GM18867 (cell line): ENCODE measurements around the gene SIRT7.

Experiments used
- ATAC-seq: cut with Tn5 transposase; IDR thresholded peaks from one replicate; pipeline ENCODE4 v1.9.1; 2021; ENCODE audit warnings: mild to moderate bottlenecking, moderate library complexity; ENCODE audit not compliant: unreplicated experiment

SIRT7 gene, protein sequence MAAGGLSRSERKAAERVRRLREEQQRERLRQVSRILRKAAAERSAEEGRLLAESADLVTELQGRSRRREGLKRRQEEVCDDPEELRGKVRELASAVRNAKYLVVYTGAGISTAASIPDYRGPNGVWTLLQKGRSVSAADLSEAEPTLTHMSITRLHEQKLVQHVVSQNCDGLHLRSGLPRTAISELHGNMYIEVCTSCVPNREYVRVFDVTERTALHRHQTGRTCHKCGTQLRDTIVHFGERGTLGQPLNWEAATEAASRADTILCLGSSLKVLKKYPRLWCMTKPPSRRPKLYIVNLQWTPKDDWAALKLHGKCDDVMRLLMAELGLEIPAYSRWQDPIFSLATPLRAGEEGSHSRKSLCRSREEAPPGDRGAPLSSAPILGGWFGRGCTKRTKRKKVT

DNA sequence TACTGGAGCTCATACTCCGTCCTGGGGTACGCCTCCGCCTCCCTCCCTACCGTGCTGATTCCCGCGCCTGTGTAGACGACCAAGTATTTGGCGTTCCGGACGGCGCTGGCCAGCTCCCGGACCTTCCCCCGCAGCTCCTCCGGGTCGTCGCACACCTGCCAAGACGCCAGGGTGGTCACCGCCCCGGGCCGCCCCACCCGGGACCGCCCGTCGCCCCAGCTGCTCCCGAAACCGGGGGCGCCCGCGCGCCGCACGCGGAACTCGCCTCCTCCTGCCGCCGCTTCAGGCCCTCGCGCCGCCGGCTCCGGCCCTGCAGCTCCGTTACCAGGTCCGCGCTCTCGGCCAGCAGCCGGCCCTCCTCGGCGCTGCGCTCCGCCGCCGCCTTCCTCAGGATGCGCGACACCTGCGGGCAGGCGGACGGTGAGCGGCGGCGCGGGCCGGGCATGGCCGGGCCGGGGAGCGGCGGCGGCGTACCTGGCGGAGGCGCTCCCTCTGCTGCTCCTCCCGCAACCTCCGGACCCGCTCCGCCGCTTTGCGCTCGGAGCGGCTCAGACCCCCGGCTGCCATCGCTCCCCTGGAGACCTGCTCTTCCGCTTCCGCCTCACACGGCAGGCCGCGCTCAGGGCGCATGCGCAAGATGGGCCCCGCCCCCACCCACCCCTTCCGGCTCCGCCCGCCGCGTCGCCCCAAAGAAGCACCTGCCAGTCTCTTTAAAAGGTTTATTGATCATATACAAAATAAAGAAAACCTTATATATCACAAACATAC, at the start of gene SIRT7:
SIRT7 (minus strand) TSS at position 612 of the 768 bp plus-strand sequence; CDS start at position 567, 45 bp downstream.
- peak; percentile 53 for ATAC-seq

DNA sequence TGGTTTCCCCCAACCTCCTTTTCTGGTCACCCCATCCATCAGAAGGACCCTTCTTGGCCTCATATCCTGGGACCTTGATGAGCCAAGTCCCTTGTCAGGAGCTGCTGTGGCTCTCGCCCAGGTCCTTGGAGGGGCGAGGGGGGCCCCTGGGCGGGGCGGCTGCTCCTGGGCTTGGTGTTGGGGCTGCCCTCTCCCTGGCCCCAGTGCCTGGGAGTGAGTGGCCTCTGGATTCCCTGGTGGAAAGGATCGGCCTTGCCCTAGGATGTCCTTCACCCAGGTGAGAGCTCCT, 49.2 kb upstream of the SIRT7 start:
- ATAC-seq: no peak

DNA sequence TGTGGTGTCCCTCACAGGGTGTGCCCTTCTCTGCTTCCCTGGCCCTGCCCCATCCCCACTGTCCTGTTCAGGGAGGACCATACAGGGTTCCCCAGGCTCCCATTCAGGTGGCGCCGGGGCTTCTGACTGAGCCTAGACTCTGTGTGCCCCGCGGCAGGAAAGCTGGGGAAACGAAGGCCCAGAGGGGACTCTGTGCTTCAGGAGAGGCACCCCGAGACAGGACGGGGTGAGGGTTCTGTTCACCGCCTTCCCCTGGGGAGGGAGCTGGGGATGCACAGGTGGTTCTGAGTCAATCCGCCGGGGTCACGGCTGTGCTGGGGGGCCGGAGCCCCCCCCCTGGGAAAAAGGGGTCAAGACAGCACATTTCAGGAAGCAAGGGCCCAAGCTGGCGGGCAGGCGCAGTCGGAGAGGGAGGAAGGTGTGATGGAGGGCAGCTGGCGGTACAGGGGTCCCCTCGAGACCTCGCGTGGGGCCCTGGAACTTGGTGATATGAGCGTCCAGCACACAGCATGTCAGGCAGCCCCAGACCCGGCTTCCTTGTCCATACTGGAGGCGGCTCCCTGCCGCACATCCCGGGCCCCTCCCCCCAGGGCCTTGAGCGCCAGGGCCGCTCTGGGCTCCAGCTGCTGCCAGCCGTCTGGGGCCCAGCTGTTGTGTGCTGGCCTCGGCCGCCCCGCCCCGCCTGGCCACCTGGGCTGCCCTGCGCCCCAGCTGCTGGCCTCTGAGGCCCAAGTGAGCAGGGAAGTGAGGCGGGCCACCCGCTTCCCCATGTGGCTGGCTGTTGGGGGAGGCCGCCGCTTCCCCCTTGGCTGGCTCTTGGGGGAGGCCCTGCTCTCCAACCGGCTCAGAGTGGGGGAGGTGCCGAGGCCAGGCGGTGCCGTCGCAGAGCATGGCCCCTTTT, 48.6 kb upstream of the SIRT7 start:
- ATAC-seq: no peak

DNA sequence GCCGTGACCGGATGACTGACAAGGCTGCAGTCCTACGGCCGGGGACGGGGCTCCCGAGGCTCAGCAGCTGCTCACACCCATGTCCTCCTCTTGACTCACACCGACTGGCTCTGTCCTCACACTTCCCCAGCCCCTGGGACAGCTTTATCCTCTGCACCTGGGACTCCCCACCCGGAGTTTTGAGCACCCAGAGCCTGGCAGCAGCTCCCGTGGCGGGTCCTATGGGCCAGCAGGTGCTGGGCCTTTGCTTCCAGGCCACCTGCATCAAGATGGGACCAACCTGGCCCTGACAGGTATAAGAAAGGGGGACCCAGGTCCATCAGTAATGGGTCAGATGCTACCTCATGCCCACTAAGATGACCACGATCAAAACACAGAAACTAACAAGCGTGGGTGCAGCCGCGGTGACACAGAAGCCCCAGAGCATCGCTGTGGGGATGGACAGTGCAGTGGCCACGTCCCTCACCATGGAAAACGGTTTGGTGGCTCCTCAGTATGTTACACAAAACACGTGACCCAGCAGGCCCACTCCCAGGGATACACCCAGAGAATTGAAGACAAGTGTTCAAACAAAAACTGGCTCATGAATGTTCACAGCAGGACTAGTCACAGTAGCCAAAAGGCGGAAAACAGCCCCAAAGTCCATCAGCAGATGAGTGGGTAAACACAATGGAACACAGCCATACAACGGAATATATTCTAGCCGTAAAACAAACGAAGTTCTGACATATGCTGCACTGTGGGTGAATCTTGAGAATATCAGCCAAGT, 46.3 kb upstream of the SIRT7 start:
- ATAC-seq: no peak

DNA sequence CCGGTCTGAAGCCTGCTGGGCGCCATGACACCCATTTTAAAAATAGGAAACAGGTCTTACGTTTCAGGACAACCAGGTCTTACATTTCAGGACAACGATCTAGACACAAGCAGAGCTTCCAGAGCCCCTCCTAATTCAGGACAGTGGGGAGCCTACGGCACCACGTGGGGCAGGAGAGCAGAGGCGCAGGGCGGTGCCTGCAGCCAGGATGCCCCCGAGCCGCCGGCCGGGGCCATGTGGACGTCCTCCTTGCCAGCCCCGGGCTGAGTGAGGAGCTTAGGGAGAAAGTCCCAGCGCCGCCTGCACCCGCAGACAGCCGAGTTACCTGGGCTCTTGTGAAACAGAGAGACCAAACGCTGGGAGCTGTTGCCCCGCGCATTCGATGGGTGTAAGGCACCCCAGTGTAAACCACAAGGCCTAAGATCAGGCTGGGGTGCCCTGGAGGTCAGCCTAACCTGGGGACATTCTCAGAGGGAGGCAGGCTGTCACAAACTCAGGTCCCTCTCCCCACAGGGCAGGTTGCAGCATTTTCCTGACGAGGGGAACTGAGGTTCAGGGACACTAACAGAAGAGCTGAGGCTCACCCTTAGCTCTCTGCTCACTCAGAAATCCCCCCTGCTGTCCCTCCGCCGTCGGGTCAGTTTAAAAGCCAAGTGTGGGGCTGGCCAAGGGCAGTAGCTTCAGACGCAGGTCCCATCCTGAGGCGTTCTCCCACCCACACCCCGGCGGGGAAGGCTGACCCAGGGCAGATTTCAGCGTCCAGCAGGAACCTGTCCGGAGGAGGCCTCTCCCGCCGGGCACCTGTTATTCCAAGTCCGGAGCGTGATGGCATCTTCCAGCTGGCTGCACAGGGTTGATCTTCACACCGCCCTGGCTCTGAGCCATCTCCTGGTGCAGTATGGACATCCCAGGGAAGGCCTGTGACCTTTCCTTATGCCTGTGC, 44.8 kb upstream of the SIRT7 start:
- no peak for ATAC-seq

DNA sequence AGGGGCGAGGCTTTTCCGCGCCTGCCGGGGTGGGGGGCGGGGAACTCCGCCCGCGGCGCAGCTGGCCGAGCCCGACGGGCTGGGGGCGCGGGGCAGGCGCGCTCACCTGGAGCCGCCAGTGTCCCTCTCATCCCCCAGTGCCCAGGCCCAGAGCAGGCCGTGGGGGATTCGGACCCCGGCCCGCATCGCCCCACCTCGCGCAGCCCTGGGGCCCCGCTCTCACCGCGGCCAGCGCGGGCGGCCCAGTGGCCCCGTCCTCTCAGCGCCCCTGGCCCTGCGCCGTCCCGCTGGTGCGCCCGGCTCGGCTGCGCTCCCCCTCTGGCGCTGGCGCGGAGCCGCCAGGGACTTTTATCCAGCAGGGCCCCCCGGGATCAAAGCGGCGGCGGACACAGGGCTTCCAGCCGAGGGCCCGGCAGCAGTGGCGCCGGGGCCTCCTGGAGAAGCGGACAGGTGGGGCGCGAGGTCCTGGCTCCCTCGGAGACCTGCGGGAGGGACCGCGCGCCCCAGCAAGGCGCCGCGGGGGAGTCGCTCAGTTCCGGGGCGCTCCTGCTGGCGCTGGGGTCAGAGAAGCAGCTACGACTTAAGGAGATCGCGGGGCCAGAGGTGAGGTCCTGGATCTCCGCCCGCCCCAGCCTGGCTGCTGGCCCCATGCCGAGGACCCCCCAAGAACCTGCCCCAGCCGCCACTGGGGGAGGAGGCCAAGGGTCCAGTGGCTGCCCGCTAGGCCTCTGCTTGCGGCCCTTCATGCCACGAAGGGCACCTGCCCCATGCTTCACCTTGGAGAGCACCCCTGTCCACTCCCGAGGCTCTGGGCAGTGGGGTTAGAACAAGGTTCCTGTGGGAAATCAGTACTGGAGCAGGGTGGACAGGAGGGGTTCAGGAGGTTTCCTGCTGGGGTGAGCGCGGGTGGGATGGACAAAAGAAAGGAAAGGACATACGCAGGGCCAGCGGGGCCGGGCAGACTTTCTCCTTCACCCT, 43.8 kb upstream of the SIRT7 start:
- no peak for ATAC-seq

DNA sequence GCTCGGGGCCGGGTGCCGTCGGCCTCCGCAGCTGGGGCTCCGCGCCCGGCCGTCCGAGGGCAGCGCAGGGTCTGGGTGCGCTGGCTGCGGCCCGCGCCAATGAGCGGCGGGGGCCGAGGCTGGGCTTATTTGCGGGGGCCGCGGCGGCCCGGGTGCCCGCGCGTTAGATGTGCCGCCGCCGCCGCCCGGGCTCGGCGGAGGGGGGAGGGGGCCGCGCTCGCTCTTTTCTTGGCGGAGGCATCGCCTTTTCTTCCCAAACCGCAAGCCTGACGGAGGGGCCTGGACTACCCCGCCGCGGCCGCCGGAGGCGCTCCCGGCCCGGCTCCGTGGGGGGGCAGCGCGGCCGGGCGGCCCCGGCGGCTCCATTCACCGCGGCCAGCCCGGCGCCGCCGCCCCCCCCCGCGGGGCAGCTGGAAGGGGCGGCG, 43.1 kb upstream of the SIRT7 start, which contains the start of gene NOTUM:
NOTUM (minus strand) TSS at position 101 of the 425 bp plus-strand sequence. CDS start 278 bp downstream, outside the sequence.
- ATAC-seq: no peak

DNA sequence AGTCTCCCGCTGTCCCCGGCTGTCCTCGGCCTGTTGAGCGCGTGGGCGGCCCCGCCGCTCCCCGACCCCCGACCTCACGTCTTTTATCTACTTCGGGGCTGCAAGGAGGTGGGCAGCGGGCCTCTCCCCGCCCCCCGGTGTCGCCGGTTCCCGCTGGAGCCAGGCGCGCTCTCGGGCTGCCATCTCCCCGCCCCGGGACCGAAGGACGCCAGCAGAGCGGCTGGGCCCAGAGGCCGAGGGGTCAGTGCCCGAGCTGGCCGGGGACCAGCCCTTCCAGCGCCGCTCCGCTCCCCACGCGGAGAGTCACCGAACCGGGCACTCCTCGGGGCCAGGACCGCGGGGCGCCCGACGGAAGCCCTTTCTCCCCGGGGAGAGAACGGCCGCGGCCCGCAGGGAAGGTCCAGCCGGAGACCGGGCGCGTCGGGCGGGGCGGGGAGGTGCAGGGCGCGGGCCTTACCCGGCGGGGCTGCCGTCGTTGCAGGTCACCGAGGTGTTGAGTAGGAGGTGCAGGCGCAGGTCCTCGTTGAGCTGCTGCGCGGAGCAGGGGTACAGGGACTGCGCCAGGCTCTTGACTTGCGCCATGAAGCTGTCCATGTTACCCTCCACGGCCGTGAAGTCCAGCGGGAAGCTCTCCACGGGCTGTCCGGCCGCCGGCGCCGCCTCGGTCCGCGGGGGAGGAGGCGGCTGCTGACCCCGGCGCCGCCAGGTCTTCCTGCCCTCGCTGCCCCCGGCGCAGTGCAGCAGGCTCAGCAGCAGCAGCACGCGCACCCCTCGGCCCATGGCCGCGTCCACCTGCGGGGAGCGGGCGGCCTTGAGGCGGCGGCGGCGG, 42.4 kb upstream of the SIRT7 start:
- ATAC-seq: no peak

DNA sequence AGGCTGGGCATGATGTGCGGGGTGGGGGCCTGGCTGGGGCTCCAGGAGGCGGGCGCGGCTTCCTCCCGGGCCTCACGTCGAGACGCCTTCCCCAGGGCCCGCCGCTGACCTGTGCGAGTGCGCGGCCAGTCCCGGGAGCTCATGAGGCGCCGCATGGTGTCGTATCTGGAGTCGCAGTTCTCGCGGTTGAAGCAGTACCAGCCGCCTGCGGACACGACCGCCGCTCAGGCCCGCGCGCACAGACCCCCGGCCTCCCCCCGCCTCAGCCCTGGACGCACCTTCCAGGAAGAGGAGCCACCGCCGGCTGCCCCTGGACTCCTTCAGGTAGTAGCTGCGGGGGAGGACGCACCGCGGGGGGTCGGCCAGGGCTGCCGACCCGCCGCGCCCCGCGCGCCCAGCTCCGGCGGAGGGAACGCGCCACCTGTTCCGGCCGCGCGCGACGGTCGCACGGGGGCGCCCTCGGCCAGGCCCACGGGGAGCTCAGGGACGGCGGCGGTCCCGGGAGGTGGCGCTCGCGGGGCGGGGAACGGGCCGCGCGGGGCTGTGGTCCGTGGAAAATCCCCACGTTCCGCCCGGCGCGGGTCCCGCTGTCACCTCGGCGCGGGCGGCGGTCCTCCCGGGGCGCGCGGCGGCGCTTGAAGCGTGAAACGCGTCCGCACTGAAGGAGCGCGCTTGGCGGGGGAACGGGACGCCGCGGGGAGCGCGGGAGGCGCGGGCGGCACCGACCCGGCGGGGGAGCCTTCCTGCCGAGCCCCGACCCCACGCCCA, 41.6 kb upstream of the SIRT7 start:
- peak; percentile 40 for ATAC-seq

DNA sequence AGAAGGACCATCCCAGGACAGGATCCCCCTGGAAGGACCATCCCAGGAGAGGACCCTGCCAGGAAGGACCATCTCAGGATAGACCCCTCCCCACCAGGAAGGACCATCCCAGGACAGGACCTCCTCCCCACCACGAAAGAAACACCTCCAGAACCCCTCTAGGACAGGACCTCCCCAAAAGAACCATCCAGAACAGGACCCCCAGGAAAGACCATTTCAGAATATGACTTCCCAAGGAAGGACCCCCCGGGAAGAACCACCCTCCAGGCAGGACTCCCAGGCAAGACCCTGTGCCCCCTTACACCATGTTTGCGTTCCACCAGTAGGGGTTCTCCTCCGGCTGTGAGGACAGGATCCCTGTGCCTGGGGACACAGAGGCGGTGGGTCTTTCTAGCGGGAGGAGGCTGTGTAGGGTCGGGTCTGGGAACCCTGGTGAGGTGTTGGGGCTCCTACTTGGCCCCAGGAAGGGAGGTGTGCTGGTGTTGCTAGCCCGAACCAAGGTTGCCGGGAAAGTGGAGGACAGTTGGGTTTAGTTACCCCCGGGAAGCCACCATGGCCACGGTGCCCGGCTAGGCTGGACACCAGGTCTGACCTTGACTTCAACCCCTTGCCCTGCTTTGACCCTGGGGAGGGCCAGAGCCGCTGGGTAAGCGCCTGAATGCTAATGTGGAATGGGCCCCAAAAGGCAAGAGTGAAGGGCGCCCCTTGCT, 40.8 kb upstream of the SIRT7 start:
- ATAC-seq: no peak

DNA sequence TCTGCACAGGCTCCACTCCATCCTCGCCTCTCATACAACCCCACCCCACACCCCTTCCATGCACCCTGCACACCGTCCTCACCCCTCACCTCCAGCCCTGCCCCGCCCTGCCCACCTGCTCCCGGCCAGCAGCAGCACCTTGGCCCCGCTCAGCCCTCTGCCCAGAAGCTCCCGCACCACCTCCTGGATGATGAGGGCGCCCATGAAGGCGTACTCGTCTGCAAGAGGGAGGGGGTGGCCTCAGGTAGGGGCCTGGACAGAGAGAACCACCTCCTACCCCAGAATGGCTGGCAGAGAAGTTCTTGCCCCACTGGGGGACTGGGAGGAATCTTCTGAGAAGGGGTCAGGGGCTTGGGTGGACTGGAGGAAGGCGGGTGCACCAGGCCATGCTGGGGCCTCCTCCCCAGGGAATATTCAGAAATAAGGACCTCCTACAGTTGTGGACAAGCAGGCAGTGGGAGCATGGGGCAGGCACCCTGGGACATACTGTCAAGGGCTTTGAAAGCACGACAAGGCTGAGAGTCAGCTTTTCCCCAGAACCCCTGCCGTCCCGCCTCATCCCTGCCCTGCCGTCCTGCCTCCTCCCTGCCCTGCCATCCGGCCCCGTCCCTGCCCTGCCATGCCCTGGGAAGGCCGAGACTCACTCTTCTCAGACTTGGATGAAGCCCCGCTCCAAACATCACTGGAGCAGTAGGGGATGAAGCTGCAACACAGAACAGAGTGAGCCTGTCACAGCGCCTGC, 39.9 kb upstream of the SIRT7 start:
- no peak for ATAC-seq

DNA sequence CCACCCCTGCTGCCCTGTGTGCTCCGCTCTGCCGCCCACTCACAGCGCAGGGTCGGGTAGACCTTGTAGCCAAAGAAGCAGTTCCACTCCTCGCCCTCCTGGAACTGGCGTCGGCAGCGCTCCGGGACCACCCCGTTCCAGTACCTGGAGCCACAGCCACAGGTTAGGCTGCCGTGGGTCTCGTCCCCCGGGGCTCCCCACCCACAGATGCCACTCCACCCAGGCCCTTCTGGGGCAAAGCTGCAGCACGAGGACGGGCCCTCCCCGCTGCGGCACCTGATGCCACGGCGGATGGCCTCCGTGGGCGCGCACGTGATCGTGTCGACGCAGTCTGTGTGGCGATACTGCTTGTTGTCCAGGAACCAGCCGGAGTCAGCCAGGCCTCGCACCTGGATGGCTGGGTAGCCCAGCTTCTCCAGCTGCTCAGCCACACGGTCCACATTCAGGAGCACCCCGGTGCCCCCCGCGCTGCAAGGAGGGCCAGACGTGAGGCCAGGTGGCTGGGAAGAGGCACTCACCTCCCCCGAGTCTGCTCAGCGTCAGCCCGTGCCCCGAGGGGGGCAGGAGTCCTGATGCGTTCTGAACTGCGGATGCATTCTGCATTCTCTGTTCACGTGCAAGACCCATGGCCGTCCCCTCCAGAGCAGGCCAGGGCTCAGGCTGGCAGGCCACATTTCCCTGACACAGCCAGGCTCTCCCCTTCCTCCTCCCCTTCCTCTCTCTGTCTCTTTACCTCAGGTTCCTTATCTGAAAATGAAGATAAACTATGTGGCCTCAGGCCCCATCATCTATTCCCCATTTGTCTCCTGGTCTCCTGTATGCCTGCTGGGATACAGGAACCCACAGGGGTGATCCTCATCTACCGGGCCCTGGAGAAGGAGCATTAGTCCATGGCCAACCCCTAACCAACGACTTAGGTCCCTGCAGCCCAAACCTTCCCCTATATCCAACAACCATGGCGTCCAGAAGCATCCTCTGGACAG, 38.9 kb upstream of the SIRT7 start:
- ATAC-seq: no peak

DNA sequence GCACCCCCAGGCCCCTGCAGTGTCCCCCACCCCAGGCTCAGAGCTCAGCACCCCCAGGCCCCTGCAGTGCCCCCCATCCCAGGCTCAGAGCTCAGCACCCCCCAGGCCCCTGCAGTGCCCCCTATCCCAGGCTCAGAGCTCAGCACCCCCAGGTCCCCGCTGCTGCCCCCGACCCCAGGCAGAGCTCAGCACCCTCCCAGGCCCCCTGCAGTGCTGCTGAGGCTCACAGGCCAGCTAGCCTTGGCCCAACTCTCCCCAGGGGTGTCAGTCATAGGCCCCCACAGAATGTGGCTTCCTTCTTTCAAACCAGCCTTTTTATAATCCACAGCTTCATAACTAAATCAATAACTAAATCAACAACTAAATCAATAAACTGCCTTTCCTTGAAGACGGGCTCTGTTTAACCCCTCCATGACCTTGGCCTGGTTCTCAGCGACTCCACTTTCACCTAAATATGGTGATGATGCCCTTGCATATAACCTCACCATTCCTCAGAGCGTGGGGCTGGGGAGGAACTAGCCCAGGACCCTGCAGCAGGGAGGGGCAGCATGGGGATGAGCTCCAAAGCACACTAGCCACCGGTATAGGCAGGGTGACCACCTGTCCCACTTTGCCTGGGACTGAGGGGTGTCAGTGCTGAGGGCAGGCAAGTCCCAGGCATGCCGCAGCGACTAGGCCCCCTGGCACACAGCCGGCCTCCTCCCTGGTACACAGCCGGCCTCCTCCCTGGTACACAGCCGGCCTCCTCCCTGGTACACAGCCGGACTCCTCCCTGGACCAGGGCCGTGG, 38.0 kb upstream of the SIRT7 start:
- ATAC-seq: no peak
